ENCODE results near the gene MYADML2. TPM values are rescaled to one million over a fixed set of nuclear protein-coding genes. Genes with fewer than 3 reads are reported as not detected.

The MYADML2 gene
- total and polyA plus RNA-seq, 10 of the 15 experiments (the other 5 are each of a cell fraction or from before 2014, with no cell fraction given): not detected

- Histone ChIP-seq H4K20me1 (ENCODE audit: control insufficient read depth, insufficient read depth) (no peaks in the 10 kb centered on the region), H3K9me3 (replicated peaks; ENCODE audit: control insufficient read depth, insufficient read depth, low read length) (no peaks in the 10 kb centered on the region), H3K4me2 (ENCODE audit: control insufficient read depth, insufficient read depth) (no peak overlapping the region), H2AFZ (ENCODE audit: control insufficient read depth, low read depth, low read length) (no peak overlapping the region), H3K4me1 (ENCODE audit: control insufficient read depth, insufficient read depth, low read length) (peaks cover 5% of the 10 kb centered on the region; the same call in 1 of the 2 replicates), H3K4me3 (no peak overlapping the region), H3K36me3 (ENCODE audit: control insufficient read depth in 2 of 2, insufficient read depth in 2 of 2, low read length in 1 of 2) (peaks cover 0 to 2% of the 10 kb centered on the region in 2 experiments; a peak in 3 of 4 replicates), H3K79me2 (ENCODE audit: control insufficient read depth, insufficient read depth, low read length) (peaks cover 13% of the 10 kb centered on the region), H3K27me3 (replicated peaks in 1 of 2; ENCODE audit: control insufficient read depth in 2 of 2, insufficient read depth in 2 of 2, low read length in 1 of 2) (no peaks in the 10 kb centered on the region; a peak in 1 of 4 replicates), H3K9ac (ENCODE audit: control insufficient read depth, insufficient read depth, low read length) (no peak overlapping the region), H3K27ac (ENCODE audit: control insufficient read depth, insufficient read depth) (no peak overlapping the region)
- 100% methylated on average over 10 of the region's 10 CpGs for WGBS (ENCODE audit: insufficient coverage, insufficient replicate concordance, low lambda C conversion rate, missing lambda C conversion rate)
- TF ChIP-seq GATAD2B (conservative IDR thresholded peaks at IDR 0.05; ENCODE audit: low read depth) (no peak), BHLHE40 (IDR thresholded peaks at IDR 0.05; ENCODE audit: borderline replicate concordance in 1 of 2, low read depth in 2 of 2, low read length in 1 of 2) (no peak), CEBPZ (IDR thresholded peaks at IDR 0.05; ENCODE audit: low read depth, low read length) (no peak), ZNF622 (IDR thresholded peaks at IDR 0.05) (no peak), ZNF217 (IDR thresholded peaks at IDR 0.05) (no peak), HDAC2 (IDR thresholded peaks at IDR 0.05) (no peak), SREBF1 (IDR thresholded peaks at IDR 0.05; ENCODE audit: low read length) (no peak), SMAD5 (IDR thresholded peaks at IDR 0.05; ENCODE audit: low read depth) (no peak), MXI1 (IDR thresholded peaks at IDR 0.05; ENCODE audit: low read depth, low read length) (no peak), YBX1 (IDR thresholded peaks at IDR 0.05) (no peak), RUNX3 (IDR thresholded peaks at IDR 0.05; ENCODE audit: low read length) (no peak), RBBP5 (conservative IDR thresholded peaks at IDR 0.05) (no peak), JUND (IDR thresholded peaks at IDR 0.05; ENCODE audit: low read depth, low read length) (no peak), CBX3 (IDR thresholded peaks at IDR 0.05; ENCODE audit: borderline replicate concordance, low read depth) (no peak), ZNF207 (IDR thresholded peaks at IDR 0.05; ENCODE audit: borderline replicate concordance) (no peak), EED (IDR thresholded peaks at IDR 0.05; ENCODE audit: low read depth) (no peak), CREB1 (IDR thresholded peaks at IDR 0.05; ENCODE audit: low read depth) (no peak), SUZ12 (IDR thresholded peaks at IDR 0.05; ENCODE audit: unreplicated experiment) (no peak), NRF1 (conservative IDR thresholded peaks at IDR 0.05; ENCODE audit: low read depth, low read length) (no peak), PRDM15 (CRISPR knock-in tag; IDR thresholded peaks at IDR 0.05) (no peak)
- DNase-seq (ENCODE audit: low read depth, low spot score): no peak
- ChIA-PET CTCF (interaction anchor here (0.5 kb wide), 1 partner anchor 51 kb away, joined by 4 read pairs; no protein-coding TSS in a partner anchor), RAD21 (ENCODE audit: unreplicated experiment) (no interaction called here), SMC1A (ENCODE audit: uncharacterized antibody, unreplicated experiment) (no interaction called here), POLR2A (interaction anchor here (0.6 kb wide), 1 partner anchor 18 kb away, joined by 3 read pairs; no protein-coding TSS in a partner anchor)
- BruUV-seq (replicated peaks): no TSS peak
- intact Hi-C loops (cut with micrococcal nuclease; ENCODE audit: unreplicated experiment) (no loop called here), in situ Hi-C loops (cut with MboI) (no loop called here)
- ATAC-seq: no peak
- no peak for FAIRE-seq
Measured at GRCh38 chr17:81905993-81906392, 41.0 kb downstream of the MYADML2 start.

All from GM12878 (cell line).